GM21528 (cell line): ENCODE measurements around the gene KIZ.

Experiments
- ATAC-seq: cut with Tn5 transposase; IDR thresholded peaks from one replicate; pipeline ENCODE4 v1.9.1; 2021; ENCODE audit warnings: mild to moderate bottlenecking, moderate library complexity; ENCODE audit not compliant: unreplicated experiment, low FRiP score

The KIZ gene

GRCh38 chr20:21209668-21210067 is 83.8 kb downstream of the KIZ start:
- ATAC-seq: no peak

DNA sequence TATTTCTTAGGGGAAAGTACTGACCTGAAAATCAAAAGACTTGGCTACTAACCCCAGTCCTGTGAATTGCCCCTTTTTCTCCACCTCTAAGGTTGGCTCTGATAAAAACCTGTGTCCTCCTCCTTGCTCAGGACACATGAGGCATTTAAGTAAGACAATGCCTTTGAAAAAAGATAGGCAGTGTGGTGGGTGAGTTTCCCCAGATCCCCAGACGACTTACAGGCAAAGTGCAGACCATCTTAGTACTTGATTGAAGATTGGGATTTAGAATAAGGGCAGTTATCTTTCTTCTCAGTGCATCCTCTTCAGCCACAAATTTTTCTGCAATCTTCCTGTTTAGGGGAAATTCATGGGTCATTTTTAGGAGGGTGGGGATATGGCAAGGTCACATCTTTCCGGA is 87.8 kb downstream of the KIZ start:
- ATAC-seq: no peak

DNA sequence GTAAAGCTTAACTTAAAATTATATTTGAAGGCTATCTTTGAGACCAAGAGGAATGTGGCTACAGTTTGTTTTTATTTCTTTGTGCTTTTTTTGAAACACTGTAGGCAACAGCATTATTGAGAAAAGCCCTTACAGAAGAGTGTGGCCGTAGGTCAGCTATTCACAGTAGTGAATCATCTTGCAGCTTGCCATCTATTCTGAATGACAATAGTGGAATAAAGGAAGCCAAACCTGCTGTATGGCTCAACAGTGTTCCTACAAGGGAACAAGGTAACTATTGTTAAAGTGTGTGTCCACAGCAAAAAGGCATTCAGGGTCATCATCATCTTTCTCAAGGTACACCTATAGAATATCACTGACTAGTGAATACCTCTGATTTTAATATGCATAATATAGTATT is 88.5 kb downstream of the KIZ start:
- no peak for ATAC-seq

DNA sequence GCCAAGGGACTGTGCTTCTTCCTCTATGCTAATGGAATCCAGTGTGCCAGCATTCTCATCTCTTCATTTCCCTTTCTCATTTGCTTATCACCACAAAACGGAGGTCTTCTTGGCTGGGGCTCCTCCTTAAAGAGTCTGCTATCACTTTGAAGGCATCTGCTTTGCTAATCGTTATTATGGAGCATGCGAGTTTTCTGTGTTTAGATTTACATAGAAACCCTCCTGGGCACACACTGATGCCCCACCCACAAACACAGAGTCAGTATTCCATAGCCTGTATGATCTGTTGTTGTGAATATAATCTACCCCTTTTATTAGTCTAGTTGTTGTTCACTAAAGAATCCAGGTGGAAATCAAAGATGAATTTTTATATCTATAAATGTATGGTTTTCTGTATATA is 93.8 kb downstream of the KIZ start:
- ATAC-seq: no peak

DNA sequence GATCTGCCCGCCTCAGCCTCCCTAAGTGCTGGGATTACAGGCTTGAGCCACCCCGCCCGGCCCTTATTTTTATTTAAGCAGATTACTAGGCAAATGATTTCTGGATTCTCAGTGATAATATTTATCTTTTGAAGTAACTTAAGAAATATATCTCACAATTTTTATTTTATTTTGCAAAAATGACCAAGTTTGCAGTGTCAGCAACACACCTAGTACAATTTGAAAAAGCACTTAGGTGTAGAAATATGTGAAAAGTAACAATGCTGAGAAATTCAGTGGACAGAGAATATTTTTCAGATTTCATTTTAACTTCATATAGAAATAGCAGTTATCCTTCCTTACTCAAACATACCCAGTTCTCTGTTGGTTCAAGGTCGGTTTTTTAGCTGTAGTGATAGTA is 98.3 kb downstream of the KIZ start:
- no peak for ATAC-seq

DNA sequence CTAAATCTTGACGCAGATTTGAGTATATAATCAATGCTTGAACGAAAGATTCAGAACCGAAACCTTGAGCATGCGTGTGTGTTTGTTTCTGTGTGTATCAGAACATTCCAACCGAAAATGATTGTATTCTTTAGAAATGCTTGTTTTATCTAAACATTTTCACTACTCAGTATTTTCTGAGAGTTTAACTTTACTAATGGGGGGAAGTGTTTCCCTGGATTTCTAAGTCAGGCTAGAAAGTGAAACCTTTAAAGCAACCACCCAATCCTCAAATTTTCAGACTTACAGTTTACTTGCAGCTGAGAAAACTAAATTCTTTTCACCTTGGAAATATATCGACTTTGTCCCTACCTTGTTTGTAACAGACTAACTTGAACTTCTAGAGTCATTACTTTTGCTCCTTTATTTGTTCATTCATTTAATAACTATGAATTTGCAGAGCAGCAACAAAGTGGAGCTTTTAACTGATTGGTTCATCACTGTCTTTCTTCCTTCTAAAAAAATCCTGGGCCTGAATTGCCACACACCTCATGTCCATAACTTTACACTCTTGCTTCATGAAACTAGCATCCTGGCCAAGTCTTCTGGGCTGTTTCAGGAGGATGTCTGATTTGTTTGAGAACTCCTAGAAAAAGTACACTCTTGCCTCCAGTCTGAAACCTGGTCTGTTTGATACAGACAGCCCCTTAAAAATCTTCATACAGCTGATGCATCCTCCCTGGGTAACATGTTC is 99.5 kb downstream of the KIZ start:
- ATAC-seq: no peak

GRCh38 chr20:21228511-21228910 is 102.6 kb downstream of the KIZ start:
- ATAC-seq: peak; percentile 85

GRCh38 chr20:21229163-21229562 is 103.3 kb downstream of the KIZ start:
- no peak for ATAC-seq

DNA sequence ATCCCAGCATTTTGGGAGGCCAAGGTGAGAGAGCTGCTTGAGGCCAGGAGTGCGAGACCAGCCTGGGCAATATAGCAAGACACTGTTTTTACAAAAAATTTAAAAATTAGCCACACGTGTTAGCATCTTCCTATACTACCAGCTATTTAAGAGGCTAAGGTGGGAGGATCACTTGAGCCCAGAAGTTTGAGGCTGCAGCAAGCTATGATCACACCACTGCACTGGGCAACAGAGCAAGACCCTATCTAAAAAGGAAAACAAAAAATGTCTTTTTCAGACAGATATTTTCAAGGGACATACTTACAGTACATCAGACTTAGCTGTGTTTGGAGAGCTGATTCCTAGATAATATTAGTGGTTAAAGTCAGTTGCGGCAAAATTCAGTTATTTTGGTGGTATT is 104.3 kb downstream of the KIZ start:
- no peak for ATAC-seq

- no peak for ATAC-seq
These were observed 104.8 kb downstream of the KIZ start for GRCh38 chr20:21230686-21231085.

GRCh38 chr20:21232546-21233280 is 106.8 kb downstream of the KIZ start:
- ATAC-seq: no peak

DNA sequence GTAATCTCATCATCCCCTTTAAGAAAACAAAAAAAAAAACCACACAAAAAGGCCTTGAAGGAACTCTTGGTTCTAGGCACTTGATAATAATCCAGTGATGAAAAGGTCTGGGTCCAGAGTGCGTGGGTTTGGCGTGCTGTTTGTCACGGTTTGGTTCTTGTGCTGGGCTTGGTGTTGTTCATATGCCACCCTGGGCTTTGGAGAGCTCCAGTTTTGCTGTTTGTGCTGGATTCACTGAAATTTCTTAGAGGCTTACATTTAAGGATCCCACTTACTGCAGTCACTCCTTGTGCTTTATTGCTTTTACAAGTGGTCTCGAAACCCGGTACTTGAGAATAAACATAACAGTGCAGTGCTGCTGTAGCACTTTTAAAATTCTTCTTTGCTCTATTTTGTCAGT is 108.4 kb downstream of the KIZ start:
- ATAC-seq: no peak

GRCh38 chr20:21234806-21235483 is 109.1 kb downstream of the KIZ start:
- ATAC-seq: no peak

GRCh38 chr20:21235484-21236445 is 109.9 kb downstream of the KIZ start:
- ATAC-seq: no peak

DNA sequence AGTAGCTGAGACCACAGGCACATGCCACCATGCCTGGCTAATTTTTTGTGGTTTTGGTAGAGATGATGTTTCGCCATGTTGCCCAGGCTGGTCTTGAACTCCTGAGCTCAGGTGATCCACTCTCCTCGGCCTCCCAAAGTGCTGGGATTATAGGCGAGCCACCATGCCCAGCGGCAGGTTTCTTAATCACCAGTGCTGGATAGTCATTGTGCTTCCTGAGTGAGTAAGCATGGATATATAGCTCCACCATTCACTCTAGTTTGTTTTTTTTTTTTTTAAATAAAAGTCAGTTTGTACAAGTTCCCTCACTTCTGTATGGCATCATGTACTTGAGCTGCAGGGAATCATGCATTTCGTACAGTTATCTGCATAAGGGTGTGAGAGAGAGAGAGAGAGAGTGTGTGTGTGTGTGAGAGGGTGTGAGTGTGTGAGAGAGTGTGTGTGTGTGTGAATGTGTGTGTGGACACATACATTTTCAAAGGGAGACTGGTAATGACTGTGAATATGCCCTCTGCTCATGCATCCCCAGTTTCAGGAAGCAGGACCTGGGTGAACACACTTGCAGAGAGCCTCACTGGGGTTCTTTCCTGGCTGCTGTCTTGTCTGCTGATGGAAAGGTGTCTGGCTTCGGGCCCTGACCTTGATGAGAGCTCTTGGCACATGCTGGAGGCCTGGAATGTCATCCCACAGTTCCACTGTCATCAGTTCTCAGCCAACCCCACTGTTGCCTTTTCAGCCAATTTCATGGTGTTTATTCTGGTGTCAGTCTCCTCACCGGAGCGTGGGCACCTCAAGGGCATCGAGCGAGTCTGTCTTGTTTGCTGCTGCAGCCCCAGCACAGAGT is 112.3 kb downstream of the KIZ start:
- ATAC-seq: no peak

- ATAC-seq: no peak
These were observed 113.1 kb downstream of the KIZ start for GRCh38 chr20:21238818-21239536.

- no peak for ATAC-seq
These were observed 114.5 kb downstream of the KIZ start for GRCh38 chr20:21240394-21240793.

- no peak for ATAC-seq
These were observed 115.5 kb downstream of the KIZ start for GRCh38 chr20:21241406-21241805.

DNA sequence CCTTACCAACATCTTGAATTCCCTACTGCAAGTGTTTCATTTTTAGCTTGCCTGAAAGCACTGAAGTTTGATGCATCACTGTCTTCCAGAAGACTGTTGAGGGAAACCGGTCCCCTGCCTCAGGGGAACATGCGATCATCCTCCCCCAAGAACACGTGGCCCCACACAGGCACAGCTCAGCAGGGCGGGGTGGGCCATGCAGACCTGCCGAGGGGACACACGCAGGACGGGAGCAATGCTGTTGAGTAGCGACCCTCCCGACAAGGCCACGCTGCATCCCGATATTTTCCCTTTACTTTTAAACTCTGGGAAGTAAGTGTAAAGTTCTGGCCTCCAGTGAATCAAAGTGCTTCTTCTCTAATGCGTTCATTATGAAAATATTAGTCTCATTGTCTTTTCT is 117.9 kb downstream of the KIZ start:
- no peak for ATAC-seq
